ENCODE measurements around the gene AKNA. TPM values are rescaled to one million over a fixed set of nuclear protein-coding genes. Genes with fewer than 3 reads are reported as not detected.

The AKNA gene
- total RNA-seq, 1 donor from 2014 or later, result 5.4 TPM

DNA sequence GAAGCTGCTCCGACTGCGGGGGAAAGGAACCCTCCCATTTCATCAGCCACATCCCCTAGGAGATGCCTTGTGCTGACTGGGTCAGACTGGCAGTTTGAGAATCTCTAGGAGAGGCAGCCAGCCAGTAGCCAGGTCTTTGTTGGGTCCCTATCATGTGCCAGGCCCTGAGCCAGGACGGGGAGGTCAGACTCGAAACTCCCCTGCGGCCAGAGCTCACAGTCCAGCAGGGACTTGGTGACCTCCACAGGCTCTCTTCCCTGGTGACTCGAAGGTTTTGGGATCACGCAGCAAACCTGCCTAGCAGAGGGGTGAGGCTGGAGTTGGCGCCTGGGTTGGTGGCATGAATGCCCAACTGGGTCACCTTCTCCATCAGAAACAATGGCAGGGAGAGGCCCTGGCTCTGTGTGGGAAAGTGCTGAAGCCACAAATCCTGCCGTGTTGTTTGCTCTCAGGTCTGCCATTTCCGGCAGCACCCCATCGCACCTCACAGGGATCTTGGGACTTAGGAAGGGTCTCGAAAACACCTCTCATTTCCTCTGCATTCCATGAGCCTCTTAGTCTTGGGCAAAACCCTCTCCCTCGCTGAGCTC, 79.3 kb downstream of the AKNA start:
- no peak for DNase-seq (ENCODE audit: low read depth, low spot score)

DNA sequence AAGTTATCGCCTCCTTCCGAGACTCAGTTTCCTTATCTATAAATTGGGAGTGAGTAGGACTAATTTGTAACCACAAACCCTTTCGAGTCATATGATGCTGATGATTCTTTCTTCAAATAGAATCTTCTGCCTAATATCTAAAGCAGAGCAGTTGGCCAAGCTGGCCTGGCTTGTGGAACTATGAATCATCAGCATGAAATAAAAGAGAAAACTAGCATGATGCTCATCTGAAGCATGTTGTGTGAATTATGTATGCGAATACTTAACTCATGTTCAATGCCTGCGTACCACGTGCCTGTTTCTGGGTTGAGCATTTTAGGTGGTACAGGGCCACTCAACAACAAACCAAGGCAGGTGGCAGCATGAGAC, 79.9 kb downstream of the AKNA start:
- DNase-seq (ENCODE audit: low read depth, low spot score), result no peak

DNA sequence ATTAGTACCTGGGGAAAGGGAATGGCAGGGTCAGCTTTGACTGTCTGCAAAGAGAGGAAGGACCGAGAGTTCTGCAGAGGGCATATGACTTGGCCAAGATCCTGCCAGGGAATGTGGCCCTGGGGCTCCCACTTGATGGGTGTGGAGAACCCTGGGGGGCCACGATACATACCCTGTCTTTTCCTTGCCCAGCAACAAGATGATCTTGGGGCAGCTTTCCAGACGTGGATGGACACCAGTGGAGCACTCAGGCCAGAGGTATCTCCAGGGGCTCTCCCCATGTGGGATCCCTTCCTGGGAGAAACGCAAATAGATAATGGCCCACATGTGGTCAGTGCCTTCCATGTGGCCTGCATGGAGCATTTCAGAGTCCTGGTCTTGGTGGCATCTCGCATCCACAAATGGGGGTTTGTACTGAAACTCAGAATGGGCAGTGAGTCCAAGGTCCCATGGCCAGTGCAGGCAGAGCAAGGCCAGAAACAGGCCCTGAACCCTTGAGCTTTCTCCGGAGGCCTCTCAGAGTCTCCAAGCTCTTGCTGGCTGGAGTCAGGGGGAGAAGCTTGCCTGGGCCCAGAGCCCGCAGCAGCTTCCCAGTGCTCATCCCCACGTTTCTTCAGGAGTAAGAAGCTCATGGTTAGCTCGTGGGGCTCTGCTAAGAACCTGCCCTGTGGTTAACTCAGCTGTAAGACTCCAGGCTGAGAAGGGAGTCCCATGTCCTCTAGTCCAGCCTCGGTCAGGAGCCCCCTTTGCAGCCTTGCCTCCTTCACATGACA, 83.2 kb downstream of the AKNA start:
- DNase-seq (ENCODE audit: low read depth, low spot score), result no peak

DNA sequence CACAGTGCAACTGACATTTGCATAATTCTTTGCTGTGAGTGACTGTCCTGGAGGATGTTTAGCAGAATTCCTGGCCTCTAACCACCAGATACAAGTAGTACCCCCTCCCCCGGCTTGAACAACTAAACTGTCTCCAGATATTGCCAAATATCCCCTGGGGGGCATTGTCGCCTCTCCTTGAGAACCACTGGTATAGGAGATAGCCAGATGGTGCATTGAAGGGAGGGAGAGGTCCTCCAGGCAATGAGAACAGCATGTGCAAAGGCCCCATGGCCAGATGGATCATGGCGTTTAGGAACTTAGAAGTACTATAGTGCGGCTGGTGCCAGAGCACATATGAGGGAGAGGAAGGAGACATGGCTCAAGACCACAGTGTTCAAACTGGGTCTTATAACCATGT, 83.8 kb downstream of the AKNA start:
- no peak for DNase-seq (ENCODE audit: low read depth, low spot score)

DNA sequence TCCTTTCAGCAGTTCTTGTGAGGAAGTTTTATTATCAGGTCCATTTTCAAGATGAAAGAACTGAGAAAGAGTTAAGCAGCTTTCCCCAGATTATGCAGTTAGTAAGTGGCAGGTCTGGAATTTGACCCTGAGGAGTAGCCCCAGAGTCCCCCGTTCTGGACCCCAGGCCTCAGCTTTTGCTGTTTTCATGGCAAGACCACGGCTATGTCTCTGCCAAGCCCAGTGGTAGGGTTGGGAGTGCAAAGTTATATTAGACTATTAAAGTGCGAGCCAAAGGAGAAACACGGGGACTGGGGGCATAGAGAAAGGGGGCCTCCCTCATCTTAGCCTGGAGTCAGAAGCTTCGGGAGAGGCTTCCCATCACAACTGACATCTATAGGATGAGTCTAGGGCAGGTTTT, 84.2 kb downstream of the AKNA start:
- DNase-seq (ENCODE audit: low read depth, low spot score), result no peak

DNA sequence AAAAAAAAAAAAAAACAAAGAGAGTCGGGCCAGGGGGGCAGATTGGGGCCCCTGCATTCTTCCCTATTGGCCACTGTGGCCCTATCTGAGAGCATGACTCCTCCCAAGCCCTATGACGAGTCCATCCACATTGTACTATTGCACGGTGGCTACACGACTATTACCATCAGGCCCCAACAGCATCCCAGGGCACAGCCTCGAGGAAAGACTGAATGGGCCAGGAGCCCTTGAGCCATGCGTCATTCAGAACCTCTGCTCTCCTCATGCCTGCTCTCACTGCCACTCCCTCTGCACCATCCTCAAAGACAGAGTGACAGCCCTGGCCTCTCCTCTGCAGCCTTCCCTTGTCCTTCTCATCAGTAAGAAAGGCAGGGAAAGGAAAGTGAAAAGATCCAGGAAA, 85.1 kb downstream of the AKNA start:
- no peak for DNase-seq (ENCODE audit: low read depth, low spot score)

DNA sequence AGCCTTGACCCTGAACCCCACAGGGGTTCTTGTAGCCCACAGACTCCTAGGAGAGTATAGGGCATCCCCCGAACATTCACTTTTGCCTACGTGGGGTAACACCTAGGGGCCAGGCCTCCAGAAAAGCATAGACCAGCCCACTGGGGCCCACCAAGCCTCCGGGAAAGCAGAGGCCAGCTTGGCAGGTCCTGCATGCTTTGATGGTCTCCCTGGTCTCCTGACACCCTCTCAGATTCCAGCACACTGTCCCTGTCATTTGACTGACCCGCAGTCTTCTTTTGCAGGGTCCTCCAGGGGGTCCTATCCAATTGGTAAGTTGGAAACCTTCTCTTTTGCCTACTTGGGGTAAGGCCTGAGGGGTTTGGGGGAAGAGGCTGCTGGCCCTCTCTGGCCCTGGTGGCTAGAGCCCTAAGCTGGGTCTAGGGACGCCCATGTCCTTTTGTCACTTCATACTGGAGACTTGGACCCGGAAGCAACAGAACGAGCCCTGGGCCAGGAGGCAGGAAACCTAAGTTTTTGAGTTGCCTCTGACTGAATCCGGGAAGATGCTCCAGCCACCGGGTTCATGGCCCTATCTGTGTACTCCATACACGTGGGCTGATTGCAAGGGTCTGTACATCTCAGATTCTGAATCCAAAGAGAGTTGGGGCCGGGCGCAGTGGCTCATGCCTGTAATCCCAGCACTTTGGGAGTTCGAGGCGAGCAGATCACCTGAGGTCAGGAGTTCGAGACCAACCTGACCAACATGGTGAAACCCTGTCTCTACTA, 85.8 kb downstream of the AKNA start:
- DNase-seq (ENCODE audit: low read depth, low spot score), result no peak

DNA sequence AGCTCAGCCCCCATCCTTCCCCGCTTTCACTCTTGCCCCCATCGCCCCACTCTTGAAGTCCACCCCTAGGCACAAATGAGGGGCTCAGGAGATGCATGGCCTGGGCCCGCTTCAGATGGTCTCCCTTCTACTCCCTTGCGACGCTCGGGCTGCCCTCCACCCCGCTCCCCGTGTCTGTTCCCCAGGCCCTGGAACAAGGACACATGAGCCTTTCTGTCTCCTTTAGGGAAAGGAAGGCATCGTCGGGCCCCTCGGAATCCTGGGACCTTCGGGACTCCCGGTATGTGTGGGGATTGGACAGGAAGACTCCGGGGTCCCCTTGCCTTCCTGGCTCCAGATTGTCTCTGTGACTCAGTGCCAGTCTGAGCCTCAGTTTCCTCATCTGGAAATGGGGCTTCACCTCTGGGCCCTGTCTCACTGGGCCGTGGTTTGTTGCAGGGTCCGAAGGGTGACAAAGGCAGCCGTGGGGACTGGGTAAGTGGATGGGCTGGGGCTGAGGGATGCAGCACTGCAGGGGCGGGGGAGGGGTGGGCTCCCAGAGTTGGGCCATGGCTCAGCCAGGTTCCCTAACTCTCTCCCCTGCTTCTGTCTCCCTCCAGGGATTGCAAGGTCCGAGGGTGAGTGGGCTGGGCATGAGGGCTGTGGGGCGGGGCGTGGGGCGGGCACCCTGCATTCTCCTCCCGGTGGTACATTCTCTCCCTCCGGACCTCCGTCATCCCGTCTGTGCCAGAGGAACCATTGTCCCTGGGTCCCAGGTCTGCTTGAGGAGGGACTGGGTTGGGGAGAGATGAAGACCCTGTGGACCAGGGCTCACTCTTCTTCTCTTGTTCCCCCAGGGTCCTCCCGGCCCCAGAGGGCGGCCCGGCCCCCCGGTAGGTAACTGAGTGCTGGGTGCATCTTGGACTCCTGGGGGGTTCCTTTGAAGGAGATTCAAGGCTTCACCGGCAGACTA, 86.7 kb downstream of the AKNA start:
- DNase-seq (ENCODE audit: low read depth, low spot score), result no peak

DNA sequence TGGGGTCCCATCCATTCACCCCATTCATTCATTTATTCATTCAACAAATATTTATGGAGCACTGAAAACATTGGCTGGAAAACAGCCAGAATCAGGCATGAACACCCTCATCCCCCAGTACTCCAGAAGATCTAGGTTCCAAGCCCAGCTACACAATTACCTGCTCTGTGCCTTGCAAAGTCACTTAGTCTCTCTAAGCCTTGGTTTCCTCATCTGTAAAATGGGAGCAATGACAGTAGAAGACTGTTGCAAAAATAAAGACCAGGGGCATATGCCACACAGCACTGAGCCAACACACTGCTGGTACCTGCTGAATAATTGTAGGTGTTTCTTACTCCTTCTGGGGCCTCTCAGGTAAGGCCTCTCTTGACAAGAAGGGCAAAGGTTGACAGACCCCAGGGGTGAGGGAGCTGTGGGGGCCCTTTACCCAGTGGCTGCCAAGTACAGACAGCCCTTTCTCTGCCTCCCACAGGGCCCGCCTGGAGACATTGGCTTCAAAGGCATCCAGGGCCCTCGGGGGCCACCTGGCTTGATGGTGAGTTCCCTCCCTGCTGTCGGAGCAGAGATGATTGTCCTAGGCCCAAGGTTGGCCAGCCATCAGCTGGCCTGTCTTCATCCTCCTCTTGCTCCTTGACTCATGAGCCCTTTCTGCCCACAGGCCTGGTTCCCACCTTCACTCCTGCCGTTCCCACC, 87.5 kb downstream of the AKNA start:
- DNase-seq (ENCODE audit: low read depth, low spot score), result no peak

DNA sequence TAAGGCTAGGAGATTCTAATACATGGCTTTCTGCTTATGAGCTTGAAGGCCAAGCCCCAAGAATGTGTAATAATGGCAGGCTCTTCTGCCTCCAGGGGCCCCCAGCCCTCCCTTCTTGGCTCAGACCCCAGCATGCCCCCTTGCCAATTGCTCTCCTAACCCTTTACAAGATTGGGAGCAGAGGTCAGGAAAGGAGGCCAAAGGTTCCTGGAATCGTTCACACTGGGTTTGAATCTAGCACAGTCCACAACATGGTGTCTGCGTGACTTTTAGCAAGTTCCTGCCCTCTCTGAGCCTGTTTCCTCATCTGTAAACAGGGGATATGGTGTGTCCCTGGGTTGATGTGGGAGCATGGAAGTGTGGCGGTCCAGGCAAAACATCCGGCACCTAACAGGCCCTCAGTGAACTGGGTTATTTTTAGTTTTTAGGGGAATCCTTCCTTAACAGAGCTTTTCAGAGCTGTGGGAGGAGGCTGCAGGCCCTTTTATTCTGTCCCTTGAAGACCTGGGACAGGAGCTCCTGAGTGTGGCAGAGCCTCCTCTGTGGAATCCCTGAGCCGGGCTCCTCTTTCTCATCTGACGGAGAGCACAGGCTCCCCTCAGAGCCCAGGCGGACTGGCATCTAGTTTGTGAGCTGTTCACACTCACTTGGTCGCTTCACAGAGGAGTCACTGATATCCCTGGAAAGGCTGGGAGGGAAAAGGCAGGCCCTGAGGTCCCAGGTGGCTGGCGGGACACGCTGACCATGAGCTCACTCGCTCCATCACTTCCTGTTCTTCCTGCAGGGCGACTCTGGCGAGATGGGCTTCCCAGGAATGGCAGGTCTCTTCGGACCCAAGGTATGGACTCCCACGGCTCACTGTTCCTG, 88.3 kb downstream of the AKNA start:
- DNase-seq (ENCODE audit: low read depth, low spot score), result no peak

DNA sequence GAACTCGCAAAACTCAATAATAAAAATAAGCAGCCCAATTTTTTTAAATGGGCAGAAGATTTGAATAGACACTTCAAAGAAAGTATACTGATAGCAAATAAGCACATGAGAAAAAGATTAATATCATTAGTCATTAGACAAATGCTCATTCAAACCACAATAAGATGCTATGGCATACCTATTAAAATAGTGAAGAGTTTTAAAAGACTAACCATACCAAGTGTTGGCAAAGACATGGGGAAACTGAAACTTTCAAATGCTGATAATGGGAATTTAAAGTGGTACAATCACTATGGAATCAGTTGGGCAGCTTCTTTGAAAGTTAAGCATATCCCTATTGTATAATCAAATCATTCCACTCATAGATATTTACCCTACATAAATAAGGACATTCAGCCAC, 91.4 kb downstream of the AKNA start:
- no peak for DNase-seq (ENCODE audit: low read depth, low spot score)

DNA sequence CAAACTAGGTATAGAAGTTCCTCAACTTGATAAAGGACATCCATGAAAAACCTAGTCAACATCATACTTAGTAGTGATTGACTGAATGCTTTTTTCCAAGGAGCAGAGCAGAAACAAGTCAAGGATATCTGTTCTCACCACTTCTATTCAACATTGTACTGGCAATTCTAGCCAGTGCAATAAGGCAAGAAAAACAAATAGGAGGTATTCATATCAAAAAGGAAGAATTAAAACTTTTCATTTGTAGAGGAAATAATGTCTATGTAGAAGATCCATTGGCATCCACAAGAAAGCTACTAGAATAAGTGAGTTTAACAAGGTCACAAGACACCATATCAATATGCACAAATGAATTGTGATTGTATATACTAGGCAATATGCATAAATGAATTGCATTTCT, 93.1 kb downstream of the AKNA start:
- DNase-seq (ENCODE audit: low read depth, low spot score), result no peak

DNA sequence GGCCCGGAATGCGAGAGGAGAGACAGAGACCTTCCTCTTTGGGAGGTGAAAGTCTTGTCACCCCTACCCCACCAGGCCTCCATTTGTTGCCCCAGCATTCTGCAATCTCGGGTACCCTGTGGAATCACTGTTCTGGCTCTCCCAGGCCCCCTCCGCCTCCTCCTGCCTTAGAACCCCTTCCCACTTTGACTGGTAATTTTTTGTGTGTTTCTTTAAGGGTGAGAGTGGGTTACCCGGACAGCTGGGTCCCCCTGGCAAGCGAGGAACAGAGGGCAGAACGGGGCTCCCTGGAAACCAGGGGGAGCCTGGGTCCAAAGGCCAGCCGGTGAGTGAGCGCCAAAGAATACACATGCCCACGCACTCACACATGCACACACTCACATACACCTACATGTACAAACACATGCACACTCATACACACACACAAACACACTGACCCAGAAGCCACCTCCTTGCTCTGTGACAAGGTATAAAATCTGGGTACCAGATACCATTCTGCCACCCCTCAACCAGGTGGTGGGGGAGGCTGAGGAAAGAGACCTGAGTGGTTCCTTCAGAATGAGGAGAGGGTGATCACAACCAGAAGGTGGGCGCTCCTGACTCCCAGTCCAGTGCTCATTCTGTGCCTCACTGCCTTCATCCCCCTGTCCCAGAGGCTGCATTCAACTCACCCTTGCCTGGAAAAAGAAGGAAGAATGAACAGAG, 95.7 kb downstream of the AKNA start:
- no peak for DNase-seq (ENCODE audit: low read depth, low spot score)

DNA sequence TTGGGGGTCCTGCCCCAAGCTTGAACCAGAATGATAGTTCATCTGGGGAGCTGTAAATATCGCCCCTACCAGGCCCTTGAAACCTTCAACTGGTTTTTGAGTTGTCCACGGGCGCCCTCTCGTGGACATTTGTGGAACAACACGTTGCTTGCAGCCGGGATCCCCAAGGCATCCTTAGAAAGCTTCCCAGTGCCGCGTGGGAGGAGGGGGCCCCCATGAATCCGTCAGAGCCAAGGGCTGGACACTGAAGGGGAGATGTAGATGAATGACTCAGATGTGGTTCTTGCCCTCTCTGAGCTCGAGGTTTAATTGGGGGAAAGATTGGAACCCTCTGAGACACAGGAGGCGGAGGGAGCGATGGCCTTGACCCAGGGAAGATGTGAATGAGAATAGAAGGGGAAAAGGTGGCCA, 96.7 kb downstream of the AKNA start:
- no peak for DNase-seq (ENCODE audit: low read depth, low spot score)

DNA sequence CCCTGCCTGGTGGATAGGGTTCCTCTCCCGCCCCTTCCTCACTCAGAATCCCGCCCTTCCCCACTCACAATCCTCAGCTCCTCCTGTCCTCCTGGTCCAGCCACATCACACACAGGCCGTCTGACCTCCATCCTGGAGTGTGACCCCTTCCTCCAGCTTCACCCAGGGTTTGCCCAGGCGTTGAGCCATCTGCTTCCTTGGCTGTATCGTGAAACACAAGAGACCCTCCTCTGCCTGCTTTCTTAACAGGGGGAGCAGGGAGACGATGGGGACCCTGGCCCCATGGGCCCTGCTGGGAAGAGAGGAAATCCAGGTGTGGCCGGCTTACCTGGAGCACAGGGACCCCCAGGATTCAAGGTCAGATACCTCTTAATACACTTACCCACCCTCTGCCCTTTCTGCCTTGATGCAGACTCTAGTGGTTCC, 97.2 kb downstream of the AKNA start:
- no peak for DNase-seq (ENCODE audit: low read depth, low spot score)

DNA sequence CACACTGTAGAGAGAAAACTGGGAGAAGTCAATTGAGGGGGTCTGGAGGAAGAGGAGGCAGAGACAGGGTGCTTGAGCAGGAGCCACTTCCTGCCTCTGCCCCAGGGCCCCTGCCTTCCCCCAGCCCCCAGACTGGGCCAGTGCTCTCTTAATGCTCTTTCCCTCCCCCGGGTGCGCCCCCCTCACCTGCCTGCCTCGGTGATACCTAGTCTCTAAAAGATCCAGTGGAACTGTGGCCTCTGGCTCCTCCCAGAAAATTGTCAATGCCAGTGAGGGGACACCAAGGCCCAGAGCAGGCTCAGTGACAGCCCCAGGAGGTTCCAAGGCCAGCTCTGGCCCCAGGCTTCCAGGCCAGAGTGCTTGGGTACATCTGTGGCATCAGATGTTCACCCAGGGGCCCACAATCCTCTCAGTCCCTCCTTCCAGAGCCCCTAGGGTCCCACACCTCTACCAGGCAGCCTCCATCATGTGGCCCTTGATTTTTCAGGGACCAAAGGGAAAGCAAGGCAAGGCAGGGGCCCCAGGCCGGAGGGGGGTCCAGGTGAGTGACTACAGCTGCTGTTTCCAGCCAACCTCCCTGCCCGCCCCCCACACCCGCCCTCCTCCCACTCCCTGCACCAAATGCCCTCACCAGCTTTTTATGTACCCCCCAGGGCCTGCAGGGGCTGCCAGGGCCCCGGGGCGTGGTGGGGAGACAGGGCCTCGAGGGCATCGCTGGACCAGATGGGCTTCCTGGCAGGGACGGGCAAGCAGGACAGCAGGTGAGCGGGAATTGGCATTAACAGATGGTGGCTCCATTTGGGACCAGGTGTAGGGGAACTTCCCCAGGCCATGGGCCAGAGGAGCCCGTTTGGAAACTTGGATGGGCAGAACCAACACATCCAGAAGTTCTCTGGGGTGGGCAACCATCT, 98.0 kb downstream of the AKNA start:
- no peak for DNase-seq (ENCODE audit: low read depth, low spot score)

DNA sequence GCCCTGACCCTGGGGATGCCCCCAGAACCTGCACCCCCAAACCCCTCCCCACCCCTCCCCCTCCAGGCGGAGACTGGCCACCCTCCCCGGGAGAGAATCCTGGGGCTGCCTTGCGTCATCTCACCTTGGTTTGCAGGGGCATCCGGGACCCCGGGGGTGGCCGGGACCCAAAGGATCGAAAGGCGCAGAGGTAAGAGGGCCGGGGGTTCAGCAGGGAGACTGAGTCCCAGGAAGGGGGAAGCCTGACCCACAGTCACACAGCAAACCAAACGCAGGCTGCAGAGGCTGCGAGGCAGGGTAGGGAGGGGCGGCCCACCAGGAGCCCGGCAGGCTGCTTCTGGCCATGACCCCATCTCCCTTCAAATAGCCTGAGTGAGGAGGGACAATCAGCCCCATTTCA, 98.7 kb downstream of the AKNA start:
- DNase-seq (ENCODE audit: low read depth, low spot score), result no peak
